ENCODE results near the gene RAD51B.

- TF ChIP-seq CTCF (IDR thresholded peaks at IDR 0.05; ENCODE audit: insufficient read depth, low read length) = no peak
- no peak for TF ChIP-seq POLR2AphosphoS5 (IDR thresholded peaks at IDR 0.05; ENCODE audit: low read depth)
These were observed 97.4 kb downstream of the RAD51B start for GRCh38 chr14:67917006-67917405.

Measured in HL-60 (cell line).